ENCODE results near the gene UNC5A.

- TF ChIP-seq POLR2A (IDR thresholded peaks at IDR 0.05) (no peak), CTCF (IDR thresholded peaks at IDR 0.05) (no peak)
Measured at GRCh38 chr5:176784218-176785165, 25.9 kb upstream of the UNC5A start.
